ENCODE measurements around the gene TBX2.
"Not testable (repeated sequence)": the region's sequence is repeated elsewhere in the genome, so short reads cannot be mapped to it uniquely, and the experiment has no call there.

TBX2 gene

DNA sequence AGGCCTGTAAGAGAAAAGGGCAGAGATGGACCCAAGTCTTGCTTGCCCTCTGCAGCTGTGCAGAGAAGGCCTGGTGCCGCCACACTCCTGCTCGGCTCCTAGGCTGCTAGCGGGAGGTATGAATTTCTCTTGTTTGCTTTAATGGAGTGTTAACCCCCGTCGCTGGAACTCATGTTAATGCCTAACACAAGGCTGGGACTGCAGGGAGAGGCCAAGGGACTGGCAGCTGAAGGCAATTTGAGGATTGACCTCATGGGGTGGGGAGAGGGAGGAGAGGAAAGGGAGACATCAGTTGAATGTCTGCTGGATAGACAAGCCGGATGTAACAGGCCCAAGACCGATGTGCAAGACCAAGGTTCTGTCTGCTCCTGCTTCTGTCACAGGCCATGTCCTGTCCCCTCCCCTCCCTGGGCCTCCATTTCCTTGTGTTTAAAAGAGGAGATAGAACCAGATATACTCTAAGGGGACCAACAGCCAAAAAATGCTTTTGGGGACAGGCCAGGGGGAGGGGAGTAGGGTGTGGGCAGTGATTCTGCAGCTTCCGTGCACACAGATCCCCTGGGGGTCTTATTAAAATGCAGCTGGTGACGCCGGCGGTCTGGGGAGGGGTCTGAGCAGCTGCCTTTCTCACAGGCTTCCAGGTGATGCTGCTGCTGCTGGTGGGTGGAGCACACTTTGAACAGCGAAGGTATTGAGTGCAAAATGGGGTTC, 46.7 kb upstream of the TBX2 start:
- TF ChIP-seq SNAI2 (CRISPR knock-in tag; IDR thresholded peaks at IDR 0.05): no peak
- no peak for ATAC-seq

DNA sequence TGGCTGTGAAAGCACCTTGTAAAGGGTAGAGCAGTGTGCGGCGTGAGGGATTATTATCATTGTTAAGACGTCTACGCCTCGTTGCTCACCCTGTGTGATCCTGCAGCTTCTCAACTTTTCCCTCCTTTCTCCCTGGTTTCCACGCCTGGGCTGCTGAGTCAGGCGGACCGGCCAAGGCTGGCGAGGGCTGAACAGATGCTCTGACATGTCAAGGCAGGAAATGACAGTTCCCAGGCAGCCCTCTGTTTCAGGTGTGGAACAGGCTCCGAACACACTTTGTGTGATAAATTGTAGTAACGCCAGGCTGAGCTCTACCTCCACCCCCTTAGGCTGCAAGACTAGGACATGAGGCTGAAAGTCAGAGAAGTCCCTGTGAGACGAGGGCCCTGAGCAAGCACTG, 46.0 kb upstream of the TBX2 start:
- no peak for TF ChIP-seq BACH2 (CRISPR knock-in tag; IDR thresholded peaks at IDR 0.05; ENCODE audit: borderline replicate concordance)
- TF ChIP-seq ISL1 (CRISPR knock-in tag; IDR thresholded peaks at IDR 0.05): no peak
- TF ChIP-seq, protein P1, sequence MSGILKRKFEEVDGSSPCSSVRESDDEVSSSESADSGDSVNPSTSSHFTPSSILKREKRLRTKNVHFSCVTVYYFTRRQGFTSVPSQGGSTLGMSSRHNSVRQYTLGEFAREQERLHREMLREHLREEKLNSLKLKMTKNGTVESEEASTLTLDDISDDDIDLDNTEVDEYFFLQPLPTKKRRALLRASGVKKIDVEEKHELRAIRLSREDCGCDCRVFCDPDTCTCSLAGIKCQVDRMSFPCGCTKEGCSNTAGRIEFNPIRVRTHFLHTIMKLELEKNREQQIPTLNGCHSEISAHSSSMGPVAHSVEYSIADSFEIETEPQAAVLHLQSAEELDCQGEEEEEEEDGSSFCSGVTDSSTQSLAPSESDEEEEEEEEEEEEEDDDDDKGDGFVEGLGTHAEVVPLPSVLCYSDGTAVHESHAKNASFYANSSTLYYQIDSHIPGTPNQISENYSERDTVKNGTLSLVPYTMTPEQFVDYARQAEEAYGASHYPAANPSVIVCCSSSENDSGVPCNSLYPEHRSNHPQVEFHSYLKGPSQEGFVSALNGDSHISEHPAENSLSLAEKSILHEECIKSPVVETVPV (CRISPR knock-in tag; IDR thresholded peaks at IDR 0.05): no peak
- TF ChIP-seq, protein P2, sequence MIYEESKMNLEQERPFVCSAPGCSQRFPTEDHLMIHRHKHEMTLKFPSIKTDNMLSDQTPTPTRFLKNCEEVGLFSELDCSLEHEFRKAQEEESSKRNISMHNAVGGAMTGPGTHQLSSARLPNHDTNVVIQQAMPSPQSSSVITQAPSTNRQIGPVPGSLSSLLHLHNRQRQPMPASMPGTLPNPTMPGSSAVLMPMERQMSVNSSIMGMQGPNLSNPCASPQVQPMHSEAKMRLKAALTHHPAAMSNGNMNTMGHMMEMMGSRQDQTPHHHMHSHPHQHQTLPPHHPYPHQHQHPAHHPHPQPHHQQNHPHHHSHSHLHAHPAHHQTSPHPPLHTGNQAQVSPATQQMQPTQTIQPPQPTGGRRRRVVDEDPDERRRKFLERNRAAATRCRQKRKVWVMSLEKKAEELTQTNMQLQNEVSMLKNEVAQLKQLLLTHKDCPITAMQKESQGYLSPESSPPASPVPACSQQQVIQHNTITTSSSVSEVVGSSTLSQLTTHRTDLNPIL (CRISPR knock-in tag; IDR thresholded peaks at IDR 0.05; ENCODE audit: low read depth): no peak
- TF ChIP-seq, protein P3, sequence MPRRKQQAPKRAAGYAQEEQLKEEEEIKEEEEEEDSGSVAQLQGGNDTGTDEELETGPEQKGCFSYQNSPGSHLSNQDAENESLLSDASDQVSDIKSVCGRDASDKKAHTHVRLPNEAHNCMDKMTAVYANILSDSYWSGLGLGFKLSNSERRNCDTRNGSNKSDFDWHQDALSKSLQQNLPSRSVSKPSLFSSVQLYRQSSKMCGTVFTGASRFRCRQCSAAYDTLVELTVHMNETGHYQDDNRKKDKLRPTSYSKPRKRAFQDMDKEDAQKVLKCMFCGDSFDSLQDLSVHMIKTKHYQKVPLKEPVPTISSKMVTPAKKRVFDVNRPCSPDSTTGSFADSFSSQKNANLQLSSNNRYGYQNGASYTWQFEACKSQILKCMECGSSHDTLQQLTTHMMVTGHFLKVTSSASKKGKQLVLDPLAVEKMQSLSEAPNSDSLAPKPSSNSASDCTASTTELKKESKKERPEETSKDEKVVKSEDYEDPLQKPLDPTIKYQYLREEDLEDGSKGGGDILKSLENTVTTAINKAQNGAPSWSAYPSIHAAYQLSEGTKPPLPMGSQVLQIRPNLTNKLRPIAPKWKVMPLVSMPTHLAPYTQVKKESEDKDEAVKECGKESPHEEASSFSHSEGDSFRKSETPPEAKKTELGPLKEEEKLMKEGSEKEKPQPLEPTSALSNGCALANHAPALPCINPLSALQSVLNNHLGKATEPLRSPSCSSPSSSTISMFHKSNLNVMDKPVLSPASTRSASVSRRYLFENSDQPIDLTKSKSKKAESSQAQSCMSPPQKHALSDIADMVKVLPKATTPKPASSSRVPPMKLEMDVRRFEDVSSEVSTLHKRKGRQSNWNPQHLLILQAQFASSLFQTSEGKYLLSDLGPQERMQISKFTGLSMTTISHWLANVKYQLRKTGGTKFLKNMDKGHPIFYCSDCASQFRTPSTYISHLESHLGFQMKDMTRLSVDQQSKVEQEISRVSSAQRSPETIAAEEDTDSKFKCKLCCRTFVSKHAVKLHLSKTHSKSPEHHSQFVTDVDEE (CRISPR knock-in tag; IDR thresholded peaks at IDR 0.05): no peak
- no peak for TF ChIP-seq OSR1 (CRISPR knock-in tag; IDR thresholded peaks at IDR 0.05)
- TF ChIP-seq ZNF565 (CRISPR knock-in tag; conservative IDR thresholded peaks at IDR 0.05; ENCODE audit: low read depth): no peak
- TF ChIP-seq TCF4 (CRISPR knock-in tag; IDR thresholded peaks at IDR 0.05; ENCODE audit: borderline replicate concordance): no peak
- ATAC-seq: no peak

DNA sequence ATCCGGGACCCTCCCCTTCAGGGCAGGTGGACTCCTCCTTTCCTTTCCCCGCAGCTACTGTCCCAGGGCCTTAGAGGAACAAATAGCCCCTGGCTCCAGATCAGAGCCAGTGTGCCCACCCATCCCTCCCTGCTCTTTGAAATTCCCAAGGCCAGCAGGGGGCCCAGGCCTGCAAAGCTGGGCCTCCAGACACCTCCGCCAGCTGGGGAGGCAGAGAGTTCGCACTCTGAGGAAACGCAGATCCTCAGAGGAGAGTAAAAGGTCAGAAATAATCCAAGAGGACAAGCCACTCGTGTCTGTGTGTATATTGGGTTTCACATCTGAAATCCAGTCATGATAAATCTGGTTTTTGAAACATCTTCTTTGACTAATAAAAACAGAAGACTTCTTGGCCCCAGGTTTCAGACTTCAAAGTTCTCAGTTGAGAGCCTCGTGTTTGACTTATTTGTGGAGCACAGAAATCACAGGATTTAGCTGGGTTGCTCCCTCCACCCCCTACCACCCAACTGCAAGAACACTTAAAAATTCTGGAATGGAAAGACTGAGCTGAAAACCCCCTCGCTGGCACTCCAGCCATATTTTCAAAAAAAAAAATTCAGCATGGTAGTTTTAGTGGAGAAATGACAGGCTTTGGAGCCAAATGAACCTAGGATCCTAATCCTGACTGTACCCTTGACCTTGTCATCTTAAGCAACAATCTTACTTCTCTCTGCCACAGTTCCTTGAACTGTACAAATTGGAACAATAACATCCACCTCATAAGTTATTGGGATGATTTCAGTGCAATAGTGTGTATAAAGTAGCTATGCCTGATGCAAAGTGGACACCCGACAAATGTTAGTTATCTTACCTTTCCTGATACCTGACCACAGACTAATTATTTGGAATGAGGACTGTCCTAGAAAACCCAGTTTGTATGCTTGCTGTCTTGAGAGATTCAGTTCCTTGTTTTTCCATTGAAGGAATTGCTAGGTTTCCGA, 44.5 kb upstream of the TBX2 start:
- TF ChIP-seq, protein P4, sequence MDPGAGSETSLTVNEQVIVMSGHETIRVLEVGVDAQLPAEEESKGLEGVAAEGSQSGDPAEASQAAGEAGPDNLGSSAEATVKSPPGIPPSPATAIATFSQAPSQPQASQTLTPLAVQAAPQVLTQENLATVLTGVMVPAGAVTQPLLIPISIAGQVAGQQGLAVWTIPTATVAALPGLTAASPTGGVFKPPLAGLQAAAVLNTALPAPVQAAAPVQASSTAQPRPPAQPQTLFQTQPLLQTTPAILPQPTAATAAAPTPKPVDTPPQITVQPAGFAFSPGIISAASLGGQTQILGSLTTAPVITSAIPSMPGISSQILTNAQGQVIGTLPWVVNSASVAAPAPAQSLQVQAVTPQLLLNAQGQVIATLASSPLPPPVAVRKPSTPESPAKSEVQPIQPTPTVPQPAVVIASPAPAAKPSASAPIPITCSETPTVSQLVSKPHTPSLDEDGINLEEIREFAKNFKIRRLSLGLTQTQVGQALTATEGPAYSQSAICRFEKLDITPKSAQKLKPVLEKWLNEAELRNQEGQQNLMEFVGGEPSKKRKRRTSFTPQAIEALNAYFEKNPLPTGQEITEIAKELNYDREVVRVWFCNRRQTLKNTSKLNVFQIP (CRISPR knock-in tag; IDR thresholded peaks at IDR 0.05; ENCODE audit: borderline replicate concordance, low read depth): no peak
- no peak for TF ChIP-seq PPARA (CRISPR knock-in tag; IDR thresholded peaks at IDR 0.05; ENCODE audit: borderline replicate concordance)
- no peak for TF ChIP-seq BACH2 (CRISPR knock-in tag; IDR thresholded peaks at IDR 0.05; ENCODE audit: borderline replicate concordance)
- no peak for TF ChIP-seq CSDC2 (CRISPR knock-in tag; IDR thresholded peaks at IDR 0.05)
- TF ChIP-seq, protein P2 (CRISPR knock-in tag; IDR thresholded peaks at IDR 0.05; ENCODE audit: low read depth): no peak
- TF ChIP-seq ZNF70 (CRISPR knock-in tag; IDR thresholded peaks at IDR 0.05): no peak
- no peak for TF ChIP-seq ISL1 (CRISPR knock-in tag; IDR thresholded peaks at IDR 0.05)
- TF ChIP-seq ZC3H10 (CRISPR knock-in tag; IDR thresholded peaks at IDR 0.05): no peak
- no peak for TF ChIP-seq ZNF565 (CRISPR knock-in tag; conservative IDR thresholded peaks at IDR 0.05; ENCODE audit: low read depth)
- TF ChIP-seq ARNTL (CRISPR knock-in tag; IDR thresholded peaks at IDR 0.05; ENCODE audit: borderline replicate concordance, low read depth): no peak
- no peak for TF ChIP-seq ZNF8 (CRISPR knock-in tag; IDR thresholded peaks at IDR 0.05)
- ATAC-seq: no peak; the same call in 2 of the 3 replicates

DNA sequence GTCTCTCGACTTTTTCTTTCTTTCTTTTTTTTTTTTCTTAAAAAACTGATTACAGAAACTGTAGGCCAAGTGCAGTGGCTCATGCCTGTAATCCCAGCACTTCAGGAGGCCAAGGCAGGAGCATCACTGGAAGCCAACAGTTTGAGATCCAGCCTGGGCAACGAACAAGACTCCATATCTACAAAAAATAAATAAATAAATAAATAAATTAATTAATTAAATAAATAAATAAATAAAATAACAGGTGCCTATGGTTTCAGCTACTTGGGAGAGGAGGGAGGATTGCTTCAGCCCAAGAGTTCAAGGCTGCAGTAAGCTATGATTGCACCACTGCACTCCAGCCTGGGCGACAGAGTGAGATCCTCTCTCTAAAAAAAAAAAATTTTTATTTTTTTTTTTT, 42.6 kb upstream of the TBX2 start:
- not testable (repeated sequence) for ATAC-seq

DNA sequence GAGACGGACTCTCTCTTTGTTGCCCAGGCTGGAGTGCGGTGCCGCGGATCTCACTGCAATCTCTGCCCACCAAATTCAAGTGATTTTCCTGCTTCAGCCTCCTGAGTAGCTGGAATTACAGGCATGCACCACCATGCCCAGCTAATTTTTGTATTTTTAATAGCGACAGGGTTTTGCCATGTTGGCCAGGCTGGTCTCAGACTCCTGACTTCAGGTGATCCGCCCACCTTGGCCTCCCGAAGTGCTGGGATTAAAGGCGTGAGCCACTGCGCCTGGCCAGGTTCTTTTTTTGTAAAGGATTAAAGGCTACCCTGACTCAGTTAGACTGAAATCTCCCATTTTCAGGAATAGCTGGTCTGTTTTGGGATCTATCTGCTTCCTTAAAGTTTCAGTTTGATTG, 40.1 kb upstream of the TBX2 start:
- not testable (repeated sequence) for ATAC-seq
